ENCODE results near the gene TTC5.
"Not testable (repeated sequence)": the region's sequence is repeated elsewhere in the genome, so short reads cannot be mapped to it uniquely, and the experiment has no call there.

The TTC5 gene, protein sequence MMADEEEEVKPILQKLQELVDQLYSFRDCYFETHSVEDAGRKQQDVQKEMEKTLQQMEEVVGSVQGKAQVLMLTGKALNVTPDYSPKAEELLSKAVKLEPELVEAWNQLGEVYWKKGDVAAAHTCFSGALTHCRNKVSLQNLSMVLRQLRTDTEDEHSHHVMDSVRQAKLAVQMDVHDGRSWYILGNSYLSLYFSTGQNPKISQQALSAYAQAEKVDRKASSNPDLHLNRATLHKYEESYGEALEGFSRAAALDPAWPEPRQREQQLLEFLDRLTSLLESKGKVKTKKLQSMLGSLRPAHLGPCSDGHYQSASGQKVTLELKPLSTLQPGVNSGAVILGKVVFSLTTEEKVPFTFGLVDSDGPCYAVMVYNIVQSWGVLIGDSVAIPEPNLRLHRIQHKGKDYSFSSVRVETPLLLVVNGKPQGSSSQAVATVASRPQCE

GRCh38 chr14:20305265-20306078, at the start of gene TTC5:
TTC5 (minus strand) TSS chr14:20305951; CDS start chr14:20305937, 14 bp downstream.
- DNase-seq = peak; percentile 3 to 84 (median 72)

DNA sequence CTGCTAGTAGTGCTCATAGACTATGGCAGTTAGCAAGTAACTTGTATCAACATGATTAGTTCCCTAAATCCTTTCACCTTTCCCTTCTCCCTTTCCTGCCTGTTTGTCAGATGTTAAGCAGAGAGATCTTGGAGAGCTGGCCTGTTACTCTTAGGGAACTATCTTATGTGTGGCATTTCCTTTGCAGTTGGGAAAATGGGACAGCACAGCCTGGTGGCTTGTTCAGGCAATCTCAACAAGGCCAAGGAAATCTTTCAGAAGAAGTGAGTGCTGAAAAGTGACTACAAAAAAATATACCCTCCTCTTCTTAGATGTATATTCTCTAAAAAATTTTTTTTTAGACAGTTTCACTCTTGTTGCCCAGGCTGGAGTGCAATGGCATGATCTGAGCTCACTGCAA, 45.1 kb upstream of the TTC5 start:
- no peak for DNase-seq

DNA sequence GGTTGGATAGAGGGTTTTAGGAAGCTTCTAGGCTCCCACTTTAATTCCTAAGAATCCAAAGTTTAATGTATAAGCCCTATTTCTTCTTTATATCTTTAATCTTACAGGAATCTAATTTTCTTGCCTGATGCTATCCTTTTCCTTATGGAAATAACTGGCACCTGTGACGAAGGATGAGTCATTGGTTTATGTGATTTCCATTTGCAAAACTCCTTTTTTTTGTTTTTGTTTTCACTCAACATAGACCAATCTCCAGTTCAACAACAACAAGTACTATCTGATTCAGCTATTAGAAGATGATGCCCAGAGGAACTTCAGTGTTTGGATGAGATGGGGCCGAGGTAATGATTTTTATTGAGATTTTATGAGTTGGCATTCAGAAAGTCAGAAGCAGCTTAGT, 44.5 kb upstream of the TTC5 start:
- DNase-seq = no peak

DNA sequence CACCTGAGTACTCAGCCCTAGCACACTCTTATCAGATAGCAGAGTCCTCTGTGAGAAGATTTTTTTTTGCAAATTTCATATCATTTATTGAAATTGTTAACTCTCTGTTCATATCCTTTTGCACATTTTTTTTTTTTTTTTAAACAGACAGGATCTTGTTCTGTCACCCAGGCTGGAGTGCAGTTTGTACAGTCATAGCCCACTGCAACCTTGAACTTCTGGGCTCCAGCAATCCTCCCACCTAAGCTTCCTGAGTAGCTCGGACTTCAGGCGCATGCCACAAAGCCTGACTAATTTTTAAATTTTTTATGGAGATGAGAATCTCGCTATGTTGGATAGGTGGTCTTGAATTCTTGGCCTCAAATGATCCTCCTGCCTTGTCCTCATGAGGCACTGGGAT, 42.0 kb upstream of the TTC5 start:
- DNase-seq = no peak

DNA sequence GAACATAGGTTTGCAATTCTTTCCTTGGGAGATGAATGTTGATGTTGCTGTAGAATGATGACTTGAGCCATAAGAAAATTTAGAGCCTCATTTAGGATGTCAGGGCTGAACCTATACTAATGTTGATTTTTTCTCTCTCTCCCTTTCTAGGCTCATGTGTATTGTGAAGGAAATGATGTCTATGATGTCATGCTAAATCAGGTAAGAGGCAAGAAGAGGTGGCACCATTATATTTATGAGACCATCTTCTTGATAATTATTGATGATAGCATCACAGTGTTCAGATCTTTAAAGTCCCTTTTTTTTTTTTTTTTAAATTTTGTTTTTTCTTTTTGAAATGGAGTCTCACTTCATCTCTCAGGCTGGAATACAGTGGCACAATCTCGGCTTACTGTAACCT, 41.0 kb upstream of the TTC5 start:
- DNase-seq = no peak

DNA sequence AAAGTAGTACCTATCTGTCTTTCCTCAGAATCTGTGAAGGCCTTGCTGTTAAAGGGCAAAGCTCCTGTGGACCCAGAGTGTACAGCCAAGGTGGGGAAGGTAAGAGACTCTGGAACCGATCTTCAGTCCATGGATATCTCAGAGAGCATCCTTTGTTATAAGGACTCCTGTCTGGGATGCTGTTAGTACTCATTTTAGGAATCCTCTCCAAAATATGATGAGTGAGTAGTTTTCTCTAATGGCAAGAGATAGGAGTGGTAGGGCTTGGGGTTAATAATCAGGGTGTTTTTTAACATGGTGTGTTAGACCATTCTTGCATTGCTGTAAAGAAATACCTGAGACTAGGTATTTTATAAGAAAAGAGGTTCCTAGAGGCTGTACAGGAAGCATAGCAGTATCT, 39.6 kb upstream of the TTC5 start:
- DNase-seq = no peak

DNA sequence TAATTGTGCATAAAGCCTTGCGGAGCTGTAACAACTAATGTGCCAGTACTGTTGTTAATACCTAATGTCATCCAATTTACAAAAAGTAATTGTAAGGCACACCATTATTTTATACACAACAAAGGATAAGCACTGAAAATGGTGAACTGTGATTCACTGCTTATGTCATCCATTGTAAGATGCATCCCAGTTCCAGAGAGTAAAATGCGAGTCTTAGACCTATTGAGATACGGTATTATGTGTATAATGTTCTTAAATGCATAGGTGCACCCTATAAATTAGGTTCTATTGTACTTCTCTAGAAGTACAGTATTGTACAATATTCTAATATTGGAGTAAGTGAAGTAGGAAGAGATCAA, 38.1 kb upstream of the TTC5 start:
- no peak for DNase-seq

- DNase-seq = peak; percentile 73 to 100 (median 99)
Measured at GRCh38 chr14:20343092-20343861, 37.5 kb upstream of the TTC5 start, which contains the start of gene PARP2. PARP2 (plus strand) TSS chr14:20343635; CDS start chr14:20343642, 7 bp downstream.

DNA sequence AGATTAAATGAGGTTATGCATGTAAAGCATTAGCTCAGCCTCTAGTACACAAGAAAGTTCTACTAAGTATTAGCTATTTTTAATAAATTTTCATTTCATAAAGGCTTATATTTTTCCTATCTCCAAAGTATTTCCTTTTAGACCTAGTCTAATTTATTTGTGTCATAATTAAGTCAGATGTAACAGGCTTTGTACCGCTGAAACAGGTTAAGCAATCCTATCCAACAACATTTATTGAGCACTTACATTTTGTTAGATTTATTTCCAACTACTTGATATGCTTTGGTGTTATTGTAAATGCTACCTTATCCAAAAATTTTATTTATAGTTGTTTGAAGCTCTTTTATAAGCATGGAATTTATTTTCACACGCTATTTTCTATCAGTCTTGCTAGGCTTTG, 35.9 kb upstream of the TTC5 start:
- DNase-seq = no peak

DNA sequence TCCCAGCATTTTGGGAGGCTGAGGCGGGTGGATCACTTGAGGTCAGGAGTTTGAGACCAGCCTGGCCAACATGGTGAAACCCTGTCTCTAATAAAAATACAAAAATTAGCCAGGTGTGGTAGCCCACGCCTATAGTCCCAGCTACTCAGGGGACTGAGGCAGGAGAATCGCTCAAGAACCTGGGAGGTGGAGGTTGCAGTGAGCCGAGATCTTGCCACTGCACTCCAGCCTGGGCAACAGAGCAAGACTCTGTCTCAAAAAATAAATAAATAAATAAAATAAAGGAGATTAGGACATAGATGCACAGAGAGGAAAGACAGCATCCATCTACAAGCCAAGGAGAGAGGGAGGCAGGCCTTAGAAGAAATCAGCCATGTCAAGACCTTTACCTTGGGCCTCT, 35.3 kb upstream of the TTC5 start:
- not testable (repeated sequence) for DNase-seq

- DNase-seq = no peak
Measured at GRCh38 chr14:20334017-20334416, 28.3 kb upstream of the TTC5 start.

GRCh38 chr14:20333494-20333841, 27.7 kb upstream of the TTC5 start:
- no peak for DNase-seq

GRCh38 chr14:20332788-20333493, 27.2 kb upstream of the TTC5 start, which contains the start of gene CCNB1IP1:
CCNB1IP1 (minus strand) TSS chr14:20333279; CDS start chr14:20316523, 16,756 bp downstream.
- peak in 13 of 14 donors; percentile 2 to 91 (median 62) for DNase-seq

DNA sequence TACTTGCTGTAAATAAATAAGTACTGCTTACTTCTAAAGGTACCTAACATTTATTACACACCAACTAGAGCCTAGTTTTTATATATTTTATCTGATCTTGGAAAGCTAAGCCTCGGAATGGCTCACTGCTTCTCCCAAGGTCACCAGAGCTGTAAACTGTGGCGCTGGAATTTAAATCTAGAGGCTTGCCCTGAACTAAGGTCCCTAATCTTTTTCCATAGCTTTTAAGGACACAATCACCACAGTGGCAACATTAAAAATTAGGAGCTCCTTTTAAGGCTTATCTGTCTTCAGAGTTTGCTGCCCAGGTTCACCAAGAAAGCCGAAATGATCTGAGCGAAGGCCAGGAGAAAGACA, 26.7 kb upstream of the TTC5 start:
- DNase-seq = peak in 1 of 14 donors; percentile 45

- DNase-seq = no peak
Measured at GRCh38 chr14:20331053-20331613, 25.4 kb upstream of the TTC5 start.

DNA sequence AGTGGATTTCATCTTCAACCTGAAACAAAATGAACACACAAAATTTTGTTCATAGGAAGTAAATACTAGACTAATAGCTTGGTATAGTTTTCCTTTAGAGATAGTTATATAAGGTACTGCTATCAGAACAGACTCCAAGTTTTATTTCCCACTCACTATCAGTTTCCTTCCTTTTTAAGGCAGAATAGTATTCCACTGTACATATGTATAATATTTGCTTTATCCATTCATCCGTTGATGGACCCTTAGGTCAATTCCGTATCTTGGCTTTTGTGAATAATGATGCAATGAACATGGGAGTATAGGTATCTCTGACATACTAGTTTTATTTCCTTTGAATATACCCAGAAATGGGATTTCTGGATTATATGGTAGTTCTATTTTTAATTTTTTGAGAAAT, 23.6 kb upstream of the TTC5 start:
- no peak for DNase-seq

- no peak for DNase-seq
Measured at GRCh38 chr14:20328705-20329104, 23.0 kb upstream of the TTC5 start.

DNA sequence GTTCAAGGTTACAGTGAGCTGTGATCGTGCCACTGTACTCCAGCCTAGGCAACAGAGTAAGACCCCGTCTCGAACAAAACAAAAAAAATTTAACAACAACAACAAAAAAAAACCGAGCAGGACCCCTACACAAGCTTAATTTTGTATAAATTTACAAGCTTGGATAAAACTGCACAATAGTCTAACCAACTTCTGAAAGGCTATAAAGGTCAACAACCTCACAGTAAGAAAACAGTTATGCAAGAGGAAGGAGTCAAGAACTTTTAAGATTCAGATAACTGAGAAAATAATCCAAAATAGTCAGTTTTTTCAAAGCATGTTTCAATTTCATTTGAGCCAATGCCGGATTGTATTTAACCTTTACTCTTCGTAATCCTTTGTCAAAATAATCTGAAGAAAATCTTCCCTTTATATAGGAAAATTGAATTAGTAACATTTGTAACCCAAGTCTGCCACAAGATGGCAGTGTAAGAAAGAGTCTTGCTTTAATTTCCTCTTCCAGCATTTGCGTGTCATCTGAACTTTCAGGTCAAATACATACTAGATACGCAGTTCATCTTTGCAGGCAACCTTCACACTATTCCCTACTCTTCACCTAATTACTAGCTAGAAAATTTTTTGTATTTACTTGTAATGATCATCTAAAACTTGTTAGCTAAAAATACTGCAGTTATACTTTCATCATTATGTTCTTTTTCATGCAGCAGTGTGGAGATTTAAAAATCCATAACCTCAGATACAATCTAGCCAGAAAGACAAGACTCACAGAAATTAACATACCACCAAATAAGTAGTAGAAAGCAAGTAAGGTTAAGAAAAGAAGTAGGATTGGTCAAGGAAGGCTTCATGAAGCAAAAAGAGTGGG, 21.5 kb upstream of the TTC5 start:
- DNase-seq = peak in 2 of 14 donors; percentile 33 to 39

GRCh38 chr14:20317720-20318119, 12.0 kb upstream of the TTC5 start:
- DNase-seq = no peak

DNA sequence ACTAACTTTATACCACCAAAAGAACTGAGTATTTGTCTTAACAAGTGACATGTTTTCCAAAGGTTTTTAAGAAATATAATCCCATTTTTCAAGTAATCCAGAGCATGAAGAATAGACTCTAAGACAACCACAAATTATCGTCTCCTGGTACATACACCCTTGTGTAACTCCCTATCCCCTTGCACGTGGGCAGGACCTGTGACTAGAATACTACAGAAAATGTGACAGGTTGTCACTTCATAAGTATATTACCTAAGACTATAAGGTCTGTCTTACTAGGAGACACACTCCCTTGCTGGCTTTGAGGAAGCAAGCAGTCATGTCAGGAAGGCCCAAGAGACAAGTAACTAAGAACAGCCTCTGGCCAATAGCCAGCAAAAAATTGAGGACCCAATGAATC, 8.3 kb upstream of the TTC5 start:
- DNase-seq = no peak

GRCh38 chr14:20306079-20306423, 300 bp upstream of the TTC5 start:
- no peak for DNase-seq
